NCI-H748 treated with DMSO at 0.1 percent for 48 hours (cell line): ENCODE measurements around the gene KLHL5.
A peak's percentile ranks its signal among the peaks of the same experiment; 100 is the strongest.

Experiments used
- DNase-seq: peaks from one replicate; lab custom pipeline; 2025; lab: John Stamatoyannopoulos, UW

The KLHL5 gene

DNA sequence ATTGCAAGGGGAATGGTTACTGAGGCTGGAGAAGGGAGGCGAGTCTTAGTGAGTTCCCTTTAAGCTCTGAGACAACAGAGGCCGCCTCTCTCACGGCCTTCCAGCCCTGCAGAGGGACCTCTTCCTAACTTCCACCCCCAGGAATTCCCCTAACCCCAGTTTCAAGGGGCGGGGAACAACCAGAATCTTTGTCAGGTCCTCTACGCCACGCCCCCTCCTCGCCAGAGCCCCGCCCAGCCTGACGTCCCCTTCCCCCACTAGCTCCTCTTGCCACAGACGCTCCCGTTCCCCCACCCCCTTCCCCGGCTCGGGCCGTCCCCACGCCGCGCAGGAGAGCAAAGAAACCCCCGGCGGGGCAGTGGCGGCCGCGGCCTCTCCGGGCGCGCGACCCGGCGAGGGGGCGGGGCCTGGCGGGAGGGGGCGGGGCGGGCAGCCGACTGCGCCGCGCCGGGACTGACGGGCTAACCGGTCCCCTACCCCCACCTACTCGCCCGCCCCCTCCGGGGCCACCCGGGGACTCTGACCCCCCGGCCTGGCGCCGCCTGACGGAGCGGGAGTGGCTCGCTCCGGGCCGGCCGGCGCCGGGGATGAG, 17.6 kb upstream of the KLHL5 start:
- DNase-seq, result peak; percentile 22

DNA sequence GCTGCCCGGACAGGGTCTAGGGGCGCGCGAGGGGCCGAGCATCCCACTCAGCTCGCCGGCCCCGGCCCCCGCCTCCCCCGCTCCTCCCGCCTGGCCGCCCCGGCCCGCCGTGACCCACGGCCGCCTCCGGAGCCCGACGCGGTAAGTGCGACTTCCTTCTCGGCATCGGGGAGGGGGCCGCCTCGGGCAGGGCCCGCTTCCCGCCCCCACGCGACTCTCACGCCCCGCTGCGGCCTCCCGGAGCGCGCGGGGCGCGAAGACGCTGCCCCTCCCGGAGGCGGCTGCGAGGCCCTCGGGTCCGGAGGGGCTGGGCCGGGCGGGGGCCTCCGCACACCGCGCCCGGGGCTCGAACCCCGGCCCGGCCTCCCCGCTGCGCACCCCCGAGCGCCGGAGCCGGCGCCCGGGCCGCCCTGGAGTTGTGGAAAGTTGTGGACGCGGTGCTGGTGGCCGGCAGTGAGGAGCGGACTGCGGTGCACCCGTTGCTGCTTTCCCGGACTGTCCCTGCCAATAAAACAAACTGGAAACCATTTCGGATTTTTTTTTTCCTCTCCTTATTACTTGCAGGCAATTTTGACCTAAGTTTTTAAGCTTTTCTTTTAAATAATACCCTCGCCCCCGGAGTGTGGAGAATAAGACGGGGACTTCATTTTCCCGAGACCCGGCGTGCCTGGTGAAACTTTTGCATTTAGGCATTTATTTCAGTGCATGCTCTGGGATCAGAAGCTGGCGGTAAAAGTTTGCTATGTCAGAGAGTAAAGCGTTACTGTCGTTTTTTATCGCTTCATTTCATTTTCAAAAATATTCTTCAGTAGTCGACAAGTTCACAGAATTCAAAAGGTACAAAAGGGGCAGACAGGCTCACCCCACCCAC, 16.8 kb upstream of the KLHL5 start:
- no peak for DNase-seq

DNA sequence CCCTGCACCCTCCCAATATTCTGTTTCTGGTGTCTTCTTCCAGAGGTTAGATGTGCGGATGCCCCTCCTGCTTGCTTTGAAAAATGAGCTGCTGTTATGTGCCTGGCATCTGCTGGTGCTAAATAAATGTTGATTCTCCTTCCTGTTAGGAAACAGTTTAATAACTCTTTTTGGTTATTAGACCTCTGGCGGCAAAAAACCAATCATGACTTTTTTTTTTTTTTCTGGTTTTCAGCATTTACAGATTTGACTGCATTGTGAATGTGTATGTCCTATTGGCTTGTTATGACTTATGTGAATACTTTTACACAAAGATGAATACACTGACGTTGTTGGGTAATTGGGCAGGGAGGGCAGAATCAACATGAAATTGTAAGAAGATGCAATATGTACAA, 16.2 kb upstream of the KLHL5 start:
- no peak for DNase-seq

DNA sequence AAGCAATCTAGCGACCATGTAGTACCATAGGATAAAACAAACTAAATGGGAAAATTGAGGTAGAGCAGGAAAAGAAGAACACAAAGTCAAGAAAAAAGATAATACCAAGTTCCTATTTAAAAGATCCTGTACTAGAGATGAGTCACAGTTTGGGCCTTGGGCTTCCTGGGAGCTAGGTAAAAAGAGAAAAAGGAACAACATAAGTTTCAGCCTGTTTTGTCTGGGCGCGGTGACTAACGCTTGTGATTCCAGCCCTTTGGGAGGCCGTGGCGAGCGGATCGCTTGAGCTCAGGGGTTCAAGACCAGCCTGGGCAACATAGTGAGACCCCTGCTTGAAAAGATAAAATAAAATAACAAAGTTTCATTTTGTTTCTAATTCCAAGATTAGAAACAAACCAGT, 15.8 kb upstream of the KLHL5 start:
- DNase-seq, result no peak

DNA sequence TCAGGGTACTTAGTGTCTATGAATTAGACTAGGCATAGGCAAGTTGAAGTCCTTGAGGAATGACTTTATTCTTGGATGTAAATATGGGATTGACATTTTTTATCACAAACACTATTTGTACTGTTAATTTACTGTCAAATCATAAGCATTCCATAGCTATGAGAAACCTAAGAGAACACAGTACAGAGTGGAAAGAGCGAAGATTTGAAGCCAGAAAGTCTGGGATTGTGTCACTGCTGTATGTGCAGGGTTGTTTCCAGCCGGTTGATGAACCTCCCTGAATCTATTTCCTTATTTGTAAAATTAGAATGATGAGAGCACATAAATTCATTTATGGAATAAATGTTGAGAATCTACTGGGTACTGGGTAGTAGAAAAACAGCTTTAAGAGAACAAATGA, 14.4 kb upstream of the KLHL5 start:
- no peak for DNase-seq

DNA sequence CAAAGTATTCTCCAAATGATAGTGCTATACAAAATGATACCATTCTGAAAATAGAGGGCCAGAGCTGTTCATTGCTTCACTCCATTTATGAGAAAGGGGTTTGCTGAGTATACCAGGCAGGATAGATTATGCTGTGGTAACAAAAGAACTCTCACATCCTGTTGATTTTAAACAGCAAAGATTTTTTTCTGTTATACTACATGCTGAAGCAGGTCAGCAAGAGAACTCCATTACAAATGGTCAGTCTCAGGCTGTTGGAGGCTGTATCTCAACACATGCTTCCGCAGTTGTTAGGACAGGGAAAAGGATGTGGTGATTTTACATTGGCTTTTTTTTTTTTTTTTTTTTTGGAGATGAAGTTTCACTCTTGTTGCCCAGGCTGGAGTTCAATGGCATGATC, 13.7 kb upstream of the KLHL5 start:
- DNase-seq, result no peak

DNA sequence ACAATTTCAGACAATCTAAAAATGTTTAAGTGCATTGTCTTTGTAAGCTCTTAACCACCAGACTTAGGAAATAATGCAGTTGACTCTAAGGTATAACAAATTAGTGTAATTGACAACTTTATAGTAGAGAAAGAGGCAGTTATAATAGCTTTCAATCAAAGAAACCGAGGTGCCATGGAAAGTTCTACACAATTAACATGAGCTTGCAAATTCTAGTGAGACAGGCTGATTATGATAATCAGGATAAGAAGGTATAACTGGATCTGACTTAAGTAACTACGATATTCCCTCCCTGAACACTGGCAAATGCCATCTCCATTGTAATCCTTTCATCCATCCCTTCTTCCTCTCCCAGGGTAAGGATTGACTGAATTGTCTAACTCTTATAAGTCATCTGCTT, 11.4 kb upstream of the KLHL5 start:
- DNase-seq, result no peak

DNA sequence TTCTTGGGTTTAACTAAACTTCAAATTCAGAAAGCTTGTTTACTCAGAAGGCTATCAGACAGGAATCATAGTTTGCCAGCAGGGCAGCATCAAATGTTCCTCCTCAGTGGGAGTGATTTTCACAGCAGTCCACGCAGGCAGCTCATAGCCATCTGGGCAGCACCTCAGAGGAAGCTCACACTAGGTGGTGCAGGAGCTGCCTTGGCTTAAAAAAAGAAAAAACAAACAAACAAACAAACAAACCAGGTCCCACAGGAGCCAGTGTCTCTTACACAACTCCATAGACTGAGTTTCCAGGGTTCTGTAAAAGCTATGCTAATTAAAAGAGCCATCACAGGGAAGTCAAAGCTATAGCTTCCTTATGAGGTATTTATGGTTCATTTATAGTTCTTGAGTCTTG, 10.5 kb upstream of the KLHL5 start:
- no peak for DNase-seq

DNA sequence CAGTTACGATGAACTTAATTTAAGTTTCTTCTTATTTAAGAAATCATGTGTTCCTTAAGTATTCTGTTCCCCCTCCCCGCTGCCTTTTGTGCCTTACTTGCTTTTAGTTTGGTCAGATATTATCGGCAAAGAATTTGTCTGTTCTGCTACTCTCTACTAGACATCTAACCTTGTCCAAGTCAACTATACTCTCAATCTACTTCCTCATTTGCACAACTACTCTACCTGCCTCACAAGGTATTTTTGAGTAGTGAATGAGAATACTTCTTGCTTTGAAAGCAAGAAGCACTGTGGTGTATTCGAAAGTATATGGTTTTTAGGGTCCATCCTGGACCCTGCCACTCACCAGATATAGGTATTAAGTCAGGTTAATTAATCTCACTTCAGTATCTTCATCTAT, 8.0 kb upstream of the KLHL5 start:
- DNase-seq, result no peak

DNA sequence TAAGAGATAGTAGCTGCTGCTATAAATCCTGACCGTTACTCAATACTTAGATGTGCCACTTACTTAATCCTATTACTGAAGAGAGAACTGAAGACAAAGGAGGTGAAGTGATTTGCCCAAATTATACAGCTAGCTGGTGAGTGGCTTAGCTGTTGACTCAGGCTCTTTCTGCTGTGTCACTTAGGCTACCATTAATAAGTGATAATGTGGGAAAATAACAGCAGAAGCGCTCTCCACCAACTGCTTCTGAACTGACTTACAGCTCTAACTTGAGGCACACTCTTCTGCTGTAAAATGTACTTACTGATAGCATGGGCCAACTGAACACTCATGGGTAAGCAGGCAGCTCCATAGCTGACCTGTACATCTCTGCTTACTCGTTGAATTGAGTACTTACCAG, 7.5 kb upstream of the KLHL5 start:
- no peak for DNase-seq

DNA sequence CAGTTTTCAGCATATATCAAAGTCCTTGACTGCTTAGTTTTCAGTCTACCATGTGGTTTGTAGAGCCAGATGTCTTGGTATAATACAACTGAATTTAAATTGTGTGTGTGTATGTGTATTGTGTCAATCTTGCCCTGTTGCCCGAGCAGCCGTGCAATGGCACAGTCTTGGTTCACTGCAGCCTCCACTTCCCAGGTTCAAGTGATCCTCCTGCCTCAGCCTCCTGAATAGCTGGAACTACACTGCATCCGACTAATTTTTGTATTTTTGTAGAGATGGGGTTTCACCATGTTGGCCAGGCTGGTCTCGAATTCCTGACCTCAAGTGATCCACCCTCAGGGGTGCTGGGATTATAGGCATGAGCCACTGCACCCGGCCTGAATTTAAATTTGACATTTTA, 6.0 kb upstream of the KLHL5 start:
- no peak for DNase-seq

DNA sequence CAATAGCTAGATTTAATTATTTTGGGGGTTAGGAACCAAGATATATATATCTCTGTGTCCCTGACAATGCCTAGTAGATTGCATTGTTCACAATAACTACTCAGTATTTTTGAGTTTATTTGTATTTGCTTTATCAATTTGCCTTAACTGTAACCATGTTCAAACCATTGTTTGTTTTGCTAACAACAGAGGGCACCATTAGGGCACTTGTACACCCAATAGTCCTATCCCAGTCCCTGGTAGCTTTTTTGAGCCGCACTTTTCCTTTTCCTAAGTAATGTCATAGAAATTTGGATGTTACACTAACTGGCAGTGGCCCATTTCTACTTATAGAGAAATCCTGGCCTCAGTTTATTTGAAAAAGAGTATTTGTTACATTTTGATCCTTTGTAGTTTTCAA, 575 bp upstream of the KLHL5 start:
- DNase-seq, result no peak

DNA sequence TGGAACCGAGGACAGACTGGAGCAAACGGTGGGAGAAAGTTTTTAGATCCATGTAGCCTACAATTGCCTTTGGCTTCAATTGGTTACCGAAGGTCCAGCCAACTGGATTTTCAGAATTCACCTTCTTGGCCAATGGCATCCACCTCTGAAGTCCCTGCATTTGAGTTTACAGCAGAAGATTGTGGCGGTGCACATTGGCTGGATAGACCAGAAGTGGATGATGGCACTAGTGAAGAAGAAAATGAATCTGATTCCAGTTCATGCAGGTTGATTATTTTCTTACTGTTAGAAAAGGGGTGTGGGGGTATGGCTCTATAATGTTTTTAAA, 702 bp downstream of the KLHL5 start:
- no peak for DNase-seq

DNA sequence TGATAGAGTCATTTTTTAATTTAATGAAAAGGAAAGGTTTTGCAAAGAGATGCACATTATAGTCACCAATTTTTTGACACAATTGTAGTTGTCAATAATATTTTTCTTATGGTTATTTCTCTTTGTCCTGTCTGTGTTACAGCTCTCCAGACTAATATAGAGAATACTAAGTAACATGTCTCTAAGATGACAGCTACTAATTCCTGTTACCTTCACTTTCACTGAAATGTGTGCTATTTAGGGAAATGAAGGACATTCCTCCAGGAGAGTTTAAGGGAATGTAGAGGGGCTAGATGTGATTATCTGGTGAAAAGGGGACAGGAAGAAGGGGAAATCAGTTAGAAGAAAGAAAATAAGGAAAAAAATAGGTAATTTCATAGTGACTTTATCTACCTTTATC, 1.4 kb downstream of the KLHL5 start:
- no peak for DNase-seq

DNA sequence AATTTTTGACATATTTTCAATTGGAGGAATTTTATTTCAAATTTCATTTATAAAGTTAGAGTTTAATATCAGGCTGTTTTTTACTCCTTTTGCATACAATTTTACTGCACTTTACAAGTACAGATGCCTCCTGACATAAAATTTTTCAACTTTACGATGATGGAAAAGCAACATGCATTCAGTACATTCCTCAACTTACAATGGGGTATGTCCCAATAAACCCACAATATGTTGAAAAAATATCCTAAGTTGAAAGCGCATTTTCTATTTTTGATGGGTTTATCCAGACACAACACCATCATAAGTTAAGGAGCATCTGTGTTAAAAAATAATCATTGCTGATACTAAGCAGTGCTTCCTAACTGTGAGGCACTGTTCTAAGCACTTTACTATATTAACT, 4.3 kb downstream of the KLHL5 start:
- no peak for DNase-seq

DNA sequence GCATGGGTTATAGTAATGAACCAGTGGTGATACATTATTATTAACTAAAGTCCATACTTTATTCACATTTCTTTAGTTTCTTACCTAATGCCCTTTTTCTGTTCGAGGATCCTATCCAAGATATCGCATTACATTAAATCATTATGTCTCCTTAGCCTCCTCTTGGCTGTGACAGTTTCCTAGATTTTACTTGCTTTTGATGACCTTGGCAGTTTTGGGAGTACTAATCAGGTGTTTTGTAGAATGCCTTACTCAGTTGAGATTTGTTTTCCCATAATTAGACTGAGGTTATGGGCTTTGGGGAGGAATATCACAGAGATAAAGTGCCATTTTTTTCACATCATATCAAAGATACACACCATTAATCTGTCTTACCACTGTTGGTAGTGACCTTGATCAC, 5.0 kb downstream of the KLHL5 start:
- DNase-seq, result no peak

DNA sequence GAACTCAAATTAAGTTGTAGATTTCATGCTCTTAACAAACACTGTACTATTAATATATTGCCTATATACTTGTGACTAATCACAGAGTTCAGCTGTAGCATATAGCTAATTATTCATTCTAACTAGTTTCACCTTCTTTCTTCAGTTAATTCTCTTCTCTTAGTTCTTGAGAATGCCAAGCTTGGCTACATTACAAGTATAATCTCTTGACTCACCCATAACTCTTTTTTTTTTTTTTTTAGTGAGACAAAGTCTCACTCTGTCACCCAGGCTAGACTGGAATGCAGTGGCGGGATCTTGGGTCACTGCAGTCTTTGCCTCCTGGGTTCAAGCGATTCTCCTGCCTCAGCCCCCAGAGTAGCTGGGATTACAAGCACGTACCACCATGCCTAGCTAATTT, 5.4 kb downstream of the KLHL5 start:
- DNase-seq, result no peak

DNA sequence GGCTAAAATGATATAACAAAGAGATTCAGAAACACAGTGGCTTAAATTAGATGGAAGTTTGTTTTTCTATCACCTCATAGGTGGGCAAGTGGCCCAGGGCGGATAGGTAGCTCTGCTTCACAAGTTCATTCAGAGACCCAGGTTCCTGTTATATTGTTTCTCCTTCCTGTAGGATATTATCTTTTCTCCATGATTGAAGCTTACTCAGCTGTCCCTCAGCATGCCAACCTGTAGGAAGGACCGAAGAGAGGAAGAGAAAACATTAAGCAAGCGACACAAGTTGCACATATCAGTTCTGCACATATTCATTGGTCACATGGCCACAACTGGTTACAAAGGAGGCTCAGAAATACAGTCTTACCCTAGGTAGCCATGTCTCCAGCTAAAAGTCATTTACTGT, 6.9 kb downstream of the KLHL5 start:
- DNase-seq, result no peak

DNA sequence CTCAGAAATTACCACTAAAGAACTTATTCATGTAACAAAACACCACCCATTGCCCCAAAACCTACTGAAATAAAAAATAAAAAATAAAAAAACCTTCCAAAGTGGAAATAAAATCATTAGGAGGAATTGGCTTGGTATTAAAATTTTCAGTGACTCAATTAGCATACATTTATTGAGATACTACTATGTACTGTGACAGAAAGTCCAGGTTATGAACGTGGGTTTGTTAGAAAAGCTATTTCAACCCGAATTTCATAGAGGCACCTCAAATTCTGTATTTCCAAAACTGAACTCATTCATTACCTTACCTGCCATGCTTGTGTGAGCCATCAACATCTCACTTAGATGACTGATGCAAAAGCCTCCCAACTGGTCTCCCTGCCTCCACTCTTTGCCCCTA, 16.8 kb downstream of the KLHL5 start:
- DNase-seq, result no peak

DNA sequence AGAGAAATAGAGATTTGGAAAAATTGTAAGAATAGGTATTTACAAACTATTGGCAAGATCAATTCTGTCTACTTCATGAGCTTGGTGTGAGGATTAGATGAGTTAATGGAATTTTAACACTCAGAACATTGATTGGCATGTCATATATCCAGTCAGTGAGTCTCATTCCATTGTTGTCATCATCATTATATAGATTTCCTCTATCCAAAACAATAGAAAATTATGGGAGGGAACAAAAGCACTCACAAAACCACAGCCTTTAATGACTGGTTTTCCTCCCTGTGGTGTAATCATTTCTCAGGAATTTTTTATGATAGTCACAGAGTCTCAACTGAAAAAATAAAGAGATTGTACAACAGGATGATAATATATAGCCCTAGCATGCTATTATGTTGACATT, 21.1 kb downstream of the KLHL5 start:
- no peak for DNase-seq

DNA sequence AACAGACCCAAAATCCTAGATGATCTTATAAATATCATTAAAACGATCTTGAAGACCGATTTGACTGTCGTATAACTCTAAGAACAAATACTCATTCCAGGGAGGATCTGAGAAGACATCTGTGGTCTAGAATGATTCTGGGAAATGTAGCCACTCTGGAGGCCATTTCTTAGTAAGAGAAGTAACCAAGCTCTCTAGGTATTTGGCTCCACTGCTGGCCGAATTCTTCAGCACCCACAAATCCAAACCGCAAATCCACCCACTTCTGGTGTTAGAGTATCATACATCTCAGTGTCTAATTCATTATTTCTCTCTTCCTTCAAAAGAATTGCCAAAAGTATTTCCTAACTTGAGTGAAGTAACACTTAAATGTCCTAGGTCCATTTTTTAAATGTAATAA, 23.9 kb downstream of the KLHL5 start:
- no peak for DNase-seq

DNA sequence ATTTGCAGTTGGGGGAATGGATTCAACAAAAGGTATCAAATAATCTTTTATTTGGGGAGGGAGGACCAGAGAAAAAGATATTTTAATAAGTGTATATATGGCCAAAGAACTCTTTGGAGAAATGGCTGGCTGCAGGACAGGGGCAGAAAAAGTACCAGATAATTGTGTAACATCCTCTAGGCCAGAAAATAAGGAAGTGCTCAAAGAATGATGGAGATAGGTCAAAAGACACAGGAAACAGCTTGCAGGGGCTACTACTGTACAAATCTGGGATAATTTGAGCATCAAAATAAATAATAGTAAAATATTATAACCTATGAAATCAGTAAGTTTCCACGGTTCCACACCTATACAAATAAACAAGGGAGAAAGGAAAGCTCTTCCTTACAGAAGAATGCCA, 34.8 kb downstream of the KLHL5 start:
- DNase-seq, result no peak

DNA sequence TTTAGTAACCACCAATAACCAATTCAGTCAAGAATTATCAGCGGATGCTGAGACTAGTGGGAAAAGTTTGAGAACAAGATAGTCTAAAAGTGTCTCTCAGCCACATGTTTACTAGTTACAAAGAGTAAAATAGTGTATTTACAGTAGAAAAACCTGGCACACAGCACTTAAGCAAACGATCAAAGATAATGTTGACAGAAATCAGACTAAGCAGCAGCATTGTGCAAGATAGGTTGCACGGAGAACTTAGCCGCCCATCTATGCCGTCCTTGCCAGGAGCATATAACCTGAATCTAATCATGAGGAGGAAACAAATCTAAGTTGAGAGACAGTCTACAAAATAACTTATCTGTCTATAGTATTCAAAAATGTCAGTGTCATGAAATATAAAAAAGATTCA, 35.3 kb downstream of the KLHL5 start:
- DNase-seq, result no peak

DNA sequence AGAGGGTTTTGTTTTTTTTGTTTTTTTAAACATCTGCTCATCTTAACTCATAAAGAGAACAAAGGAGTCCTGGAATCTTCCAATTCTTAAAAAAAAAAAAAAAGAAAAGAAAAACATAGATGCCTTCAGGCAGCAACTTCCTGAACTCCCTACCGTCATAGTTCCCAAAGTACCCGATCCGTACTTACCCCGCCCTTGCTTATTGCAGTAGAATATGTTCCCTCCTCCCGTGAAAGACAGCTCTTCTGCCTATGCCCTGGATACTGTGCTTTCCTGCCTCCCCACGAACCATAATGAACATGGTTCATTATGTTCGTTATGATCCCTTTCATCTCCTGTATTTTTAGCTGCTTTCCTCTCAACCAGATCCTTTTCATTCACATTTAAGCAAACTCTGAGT, 40.3 kb downstream of the KLHL5 start:
- no peak for DNase-seq
